ENCODE measurements around the gene MZT2A.
"Not testable (repeated sequence)": the region's sequence is repeated elsewhere in the genome, so short reads cannot be mapped to it uniquely, and the experiment has no call there.

MZT2A gene

GRCh38 chr2:131454914-131455313, 37.3 kb downstream of the MZT2A start:
- not testable (repeated sequence) for DNase-seq (ENCODE audit: low spot score)

GRCh38 chr2:131451265-131451949, 40.8 kb downstream of the MZT2A start:
- DNase-seq (ENCODE audit: low spot score): not testable (repeated sequence)

- not testable (repeated sequence) for DNase-seq (ENCODE audit: low spot score)
Observed at GRCh38 chr2:131447981-131448380, 44.2 kb downstream of the MZT2A start.

GRCh38 chr2:131445896-131446295, 46.3 kb downstream of the MZT2A start:
- no peak for DNase-seq (ENCODE audit: low spot score)

GRCh38 chr2:131445515-131445797, 46.7 kb downstream of the MZT2A start:
- not testable (repeated sequence) for DNase-seq (ENCODE audit: low spot score)

- not testable (repeated sequence) for DNase-seq (ENCODE audit: low spot score)
Observed at GRCh38 chr2:131444736-131445514, 47.3 kb downstream of the MZT2A start.

GRCh38 chr2:131440742-131441468, 51.3 kb downstream of the MZT2A start:
- DNase-seq (ENCODE audit: low spot score): not testable (repeated sequence)

Measured in ecto neural progenitor cell (in vitro differentiated cells).